Tibial artery (tissue), 4 donors: ENCODE results near the gene BTBD9.

Source experiments
- DNase-seq, 2 donors: peaks; one replicate each; pipeline ENCODE4 v3.0.0-alpha.2; 2019
- H3K27ac ChIP-seq, 2 donors: fragments of 200-600 bp; sonication (generic) in 1 of 2; 1 replicate in 1 of 2; 2 replicates in 1 of 2; pipeline ENCODE4 v1.5.1; 2018 to 2019; ENCODE audit warnings: mild to moderate bottlenecking in 1 of 2
- H3K27me3 ChIP-seq, 2 donors: fragments of 200-600 bp; sonication (generic) in 1 of 2; one replicate each; pipeline versions ENCODE4 v1.5.1 to v1.6.0; 2016 to 2019
- H3K36me3 ChIP-seq, 3 donors: fragments of 200-600 bp; sonication (generic) in 2 of 3; one replicate each; pipeline ENCODE4 v1.5.1; 2016 to 2019; ENCODE audit warnings: mild to moderate bottlenecking in 2 of 3
- H3K4me1 ChIP-seq, 4 donors: fragments of 200-600 bp; sonication (generic) in 2 of 4; 1 replicate in 3 of 4; 2 replicates in 1 of 4; pipeline ENCODE4 v1.5.1; 2016 to 2019
- H3K4me3 ChIP-seq, 2 donors: fragments of 200-600 bp; sonication (generic) in 1 of 2; 1 replicate in 1 of 2; 2 replicates in 1 of 2; pipeline ENCODE4 v1.5.1; 2018 to 2019; ENCODE audit warnings: mild to moderate bottlenecking in 2 of 2
- H3K9me3 ChIP-seq, 3 donors: fragments of 200-600 bp; sonication (generic) in 1 of 3; one replicate each; pipeline ENCODE4 v1.5.1; 2016 to 2019
- CTCF ChIP-seq, 2 experiments: fragments of 200-600 bp in 1 of 2; fragments of 450-650 bp in 1 of 2; IDR thresholded peaks; one replicate each; pipeline ENCODE4 v1.5.1; 2017 to 2019; ENCODE audit warnings: antibody characterized with exemption in 2 of 2, mild to moderate bottlenecking in 1 of 2, moderate library complexity in 1 of 2
- intact Hi-C: fragments of 100-400 bp; cut with DNase I; formaldehyde crosslinking; loops from one replicate; pipeline ENCODE4 v1.15.0; 2023; ENCODE audit warnings: low total_unique reads

Gene BTBD9

GRCh38 chr6:38400764-38401163 lies 239.0 kb downstream of the BTBD9 start:
- intact Hi-C loops: no loop called here

GRCh38 chr6:38400101-38400500 lies 239.6 kb downstream of the BTBD9 start:
- Histone ChIP-seq H3K36me3 (no peaks in the 10 kb centered on the region), H3K4me1 (peaks cover 0 to 18% (median 9%) of the 10 kb centered on the region in 4 donors), H3K9me3 (no peaks in the 10 kb centered on the region), H3K4me3 (no peak overlapping the region), H3K27me3 (no peaks in the 10 kb centered on the region), H3K27ac (no peak overlapping the region)
- DNase-seq: no peak
- intact Hi-C loops: no loop called here
- no peak for TF ChIP-seq CTCF (IDR thresholded peaks at IDR 0.05)

More at GRCh38 chr6:38400764-38401163, 239.0 kb downstream of the BTBD9 start:
- H3K9me3 ChIP-seq: no peaks in the 10 kb centered on the region
- no peak overlapping the region for H3K27ac ChIP-seq
- H3K4me1 ChIP-seq: peaks cover 0 to 23% (median 11%) of the 10 kb centered on the region in 4 donors
- TF ChIP-seq CTCF (IDR thresholded peaks at IDR 0.05): no peak
- no peaks in the 10 kb centered on the region for H3K36me3 ChIP-seq
- no peak for DNase-seq
- no peak overlapping the region for H3K4me3 ChIP-seq
- H3K27me3 ChIP-seq: no peaks in the 10 kb centered on the region

GRCh38 chr6:38396209-38396608 lies 243.5 kb downstream of the BTBD9 start:
- intact Hi-C loops: no loop called here
- Histone ChIP-seq H3K4me3 (no peak overlapping the region), H3K27ac (no peak overlapping the region), H3K9me3 (no peaks in the 10 kb centered on the region), H3K27me3 (no peaks in the 10 kb centered on the region), H3K36me3 (no peaks in the 10 kb centered on the region), H3K4me1 (peaks cover 0 to 7% (median 0%) of the 10 kb centered on the region in 4 donors)
- DNase-seq: no peak
- TF ChIP-seq CTCF (IDR thresholded peaks at IDR 0.05): no peak

GRCh38 chr6:38393986-38394385 lies 245.7 kb downstream of the BTBD9 start:
- DNase-seq: no peak
- no peaks in the 10 kb centered on the region for H3K27me3 ChIP-seq
- peaks cover 0 to 7% (median 0%) of the 10 kb centered on the region in 4 donors for H3K4me1 ChIP-seq
- no peaks in the 10 kb centered on the region for H3K9me3 ChIP-seq
- TF ChIP-seq CTCF (IDR thresholded peaks at IDR 0.05): no peak
- H3K27ac ChIP-seq: no peak overlapping the region
- intact Hi-C loops: no loop called here
- no peaks in the 10 kb centered on the region for H3K36me3 ChIP-seq
- H3K4me3 ChIP-seq: no peak overlapping the region

GRCh38 chr6:38391626-38392579 lies 247.8 kb downstream of the BTBD9 start:
- no peak for TF ChIP-seq CTCF (IDR thresholded peaks at IDR 0.05)
- Histone ChIP-seq H3K36me3 (no peaks in the 10 kb centered on the region), H3K9me3 (no peaks in the 10 kb centered on the region), H3K27ac (no peak overlapping the region), H3K27me3 (no peaks in the 10 kb centered on the region), H3K4me1 (peaks cover 0 to 7% (median 0%) of the 10 kb centered on the region in 4 donors), H3K4me3 (no peak overlapping the region)
- intact Hi-C loops: no loop called here
- no peak for DNase-seq
